HG03060 (cell line): ENCODE results near the gene CLCN4.

Experiments
- ATAC-seq: cut with Tn5 transposase; IDR thresholded peaks from one replicate; pipeline ENCODE4 v1.9.1; 2021; ENCODE audit warnings: low read depth, moderate number of reproducible peaks; ENCODE audit not compliant: unreplicated experiment

The CLCN4 gene

GRCh38 chrX:10156199-10157031 lies at the start of gene CLCN4:
CLCN4 (plus strand) TSS chrX:10156975; CDS start chrX:10185033, 28,058 bp downstream.
- ATAC-seq, result no peak

- ATAC-seq, result no peak
These were observed 49.3 kb upstream of the CLCN4 start for GRCh38 chrX:10107483-10107882.

- no peak for ATAC-seq
These were observed 48.5 kb upstream of the CLCN4 start for GRCh38 chrX:10108288-10108687.

GRCh38 chrX:10109695-10110094 lies 47.1 kb upstream of the CLCN4 start:
- ATAC-seq, result no peak

- ATAC-seq, result no peak
These were observed 46.3 kb upstream of the CLCN4 start for GRCh38 chrX:10110316-10110935.

GRCh38 chrX:10110984-10111363 lies 45.8 kb upstream of the CLCN4 start:
- peak; percentile 16 for ATAC-seq

- ATAC-seq, result peak; percentile 37
These were observed 45.2 kb upstream of the CLCN4 start for GRCh38 chrX:10111364-10112148.

- peak; percentile 49 for ATAC-seq
These were observed 44.3 kb upstream of the CLCN4 start for GRCh38 chrX:10112510-10112909.

- no peak for ATAC-seq
These were observed 41.7 kb upstream of the CLCN4 start for GRCh38 chrX:10115082-10115481.

- ATAC-seq, result no peak
These were observed 39.5 kb upstream of the CLCN4 start for GRCh38 chrX:10117301-10117700.

GRCh38 chrX:10117864-10118377 lies 38.9 kb upstream of the CLCN4 start:
- ATAC-seq, result no peak

- ATAC-seq, result no peak
These were observed 38.2 kb upstream of the CLCN4 start for GRCh38 chrX:10118530-10118929.

- ATAC-seq, result peak; percentile 46
These were observed 37.3 kb upstream of the CLCN4 start for GRCh38 chrX:10119399-10119990.

GRCh38 chrX:10120331-10120730 lies 36.4 kb upstream of the CLCN4 start:
- no peak for ATAC-seq

- ATAC-seq, result no peak
These were observed 35.9 kb upstream of the CLCN4 start for GRCh38 chrX:10120828-10121227.

GRCh38 chrX:10121787-10122186 lies 35.0 kb upstream of the CLCN4 start:
- peak; percentile 64 for ATAC-seq

GRCh38 chrX:10124506-10125247 lies 32.1 kb upstream of the CLCN4 start:
- ATAC-seq, result no peak

- ATAC-seq, result no peak
These were observed 31.5 kb upstream of the CLCN4 start for GRCh38 chrX:10125248-10125615.

- no peak for ATAC-seq
These were observed 30.7 kb upstream of the CLCN4 start for GRCh38 chrX:10126044-10126443.

GRCh38 chrX:10126834-10127233 lies 29.9 kb upstream of the CLCN4 start:
- no peak for ATAC-seq
